Heart left ventricle (tissue), 16 donors: ENCODE results near the gene ADAM23. TPM values are rescaled to one million over a fixed set of nuclear protein-coding genes. Genes with fewer than 3 reads are reported as not detected.

Experiments
- ATAC-seq, 4 donors: fragments of 200-7000 bp; cut with Tn5 transposase; one replicate each; pipeline ENCODE4 v1.9.1; 2020 to 2022; ENCODE audit warnings: moderate library complexity in 4 of 4, mild to moderate bottlenecking in 3 of 4, moderate number of reproducible peaks in 1 of 4
- DNase-seq, 5 donors: peaks; one replicate each; pipeline ENCODE4 v3.0.0-alpha.2; 2020
- H3K27ac ChIP-seq, 12 donors: fragments of 200-600 bp; sonication (generic) in 4 of 12; one replicate each; pipeline versions ENCODE4 v1.5.0 to v1.8.0; 2016 to 2022; ENCODE audit warnings: mild to moderate bottlenecking in 2 of 12
- H3K27me3 ChIP-seq, 9 donors: fragments of 200-600 bp; sonication (generic) in 2 of 9; one replicate each; pipeline versions ENCODE4 v1.5.1 to v1.8.0; 2016 to 2022; ENCODE audit warnings: mild to moderate bottlenecking in 3 of 9
- H3K36me3 ChIP-seq, 9 donors: fragments of 200-600 bp; sonication (generic) in 2 of 9; one replicate each; pipeline versions ENCODE4 v1.5.0 to v1.8.0; 2018 to 2022; ENCODE audit warnings: mild to moderate bottlenecking in 2 of 9
- H3K4me1 ChIP-seq, 12 donors: fragments of 200-600 bp; sonication (generic) in 4 of 12; one replicate each; pipeline versions ENCODE4 v1.5.0 to v1.8.0; 2016 to 2022; ENCODE audit warnings: mild to moderate bottlenecking in 3 of 12
- H3K4me3 ChIP-seq, 12 donors: fragments of 200-600 bp; sonication (generic) in 4 of 12; one replicate each; pipeline versions ENCODE4 v1.5.0 to v1.8.0; 2017 to 2022; ENCODE audit warnings: mild to moderate bottlenecking in 9 of 12, moderate library complexity in 4 of 12
- H3K9me3 ChIP-seq, 12 donors: fragments of 200-600 bp; sonication (generic) in 4 of 12; one replicate each; pipeline versions ENCODE4 v1.5.0 to v1.8.0; 2016 to 2022; ENCODE audit warnings: mild to moderate bottlenecking in 1 of 12
- POLR2A ChIP-seq, 2 donors: fragments of 450-650 bp; IDR thresholded peaks; one replicate each; pipeline ENCODE4 v1.6.1; 2017; ENCODE audit warnings: antibody characterized with exemption in 2 of 2, mild to moderate bottlenecking in 2 of 2, moderate library complexity in 2 of 2
- WGBS, 4 donors: extraction: QIAGEN DNeasy Blood & Tissue Kit in 2 of 4; methylation state at CpG; one replicate each; pipeline versions ENCODE4 v1.1.5 to v1.1.7; 2013 to 2018; 5-methylcytosine and 5-hydroxymethylcytosine counted together
- intact Hi-C, 10 donors: fragments of 100-400 bp; cut with DNase I; formaldehyde crosslinking; loops; one replicate each; pipeline versions ENCODE4 v1.11.1 to v1.14.2; 2022
- polyA plus RNA-seq, 2 donors: library from polyadenylated mRNA; stranded (reverse); fragments of 200-250 nt; gene quantifications; one replicate each; pipeline ENCODE4 v1.2.3, GENCODE V29; 2013
- total RNA-seq, 9 donors: library from RNA; depleted of rRNA in 2 of 9; stranded (reverse); fragments of >200 nt in 2 of 9; fragmentation: NEBNext Ultra II Directional in 3 of 9; extraction: Animal tissue kit (Norgen Biotek cat#: 25700) in 3 of 9; gene quantifications; one replicate each; pipeline versions ENCODE4 v1.1.0 to v1.2.4, GENCODE V29; 2016 to 2023
- TF ChIP-seq, protein P1 (sequence below), 12 donors: fragments of 200-600 bp; sonication (generic) in 4 of 12; IDR thresholded peaks; one replicate each; pipeline versions ENCODE4 v1.5.0 to v1.8.0; 2018 to 2022; ENCODE audit warnings: antibody characterized with exemption in 12 of 12, mild to moderate bottlenecking in 5 of 12
- donor health status: ischemic (EF 13 %, LVEDD 7.1; RV severe dilation, severe dysfunction).
- donor health status: healthy with polysubstance abuse.
- donor health status: DM: no; HTN: yes; CAD: no.
- donor health status: DM: no; HTN: no; CAD: no.
- donor health status: ischemic (EF 25% LVEDD 6.9; RV normal size, moderate dysfunction).
- donor health status: ischemic (EF 25% LVEDD 5.7; RV mildly dilated, moderate dysfunction).
- donor health status: healthy.
- donor health status: DM: yes; HTN: yes; CAD: no.
- donor health status: ischemic (EF 35%, LVEDD 5.7; RV mildly dilated, moderate dysfunction).
- donor health status: nonischemic (EF 11% LVEDD 7.7; RV severe dilation, severe dysfunction).
- donor health status: DM: yes; HTN: yes; CAD: no.
- donor health status: PGD.
- donor health status: ischemic (EF 29% LVEDD 5.4; RV normal size, mild dysfunction).
- donor health status: nonischemic (EF 23%, LVEDD 6.1; RV moderate dilation, normal function).

ADAM23 gene
- total and polyA plus RNA-seq, 11 donors = 18.6 to 87.4 (median 57.9) TPM

GRCh38 chr2:206540757-206541156 is 97.4 kb downstream of the ADAM23 start:
- WGBS, 4 donors = 89 to 91% (median 90%) methylated on average over 4 of the region's 4 CpGs
- no peaks in the 10 kb centered on the region for H3K27me3 ChIP-seq
- intact Hi-C loops = no loop called here
- H3K4me3 ChIP-seq = no peak overlapping the region
- TF ChIP-seq, protein P1, sequence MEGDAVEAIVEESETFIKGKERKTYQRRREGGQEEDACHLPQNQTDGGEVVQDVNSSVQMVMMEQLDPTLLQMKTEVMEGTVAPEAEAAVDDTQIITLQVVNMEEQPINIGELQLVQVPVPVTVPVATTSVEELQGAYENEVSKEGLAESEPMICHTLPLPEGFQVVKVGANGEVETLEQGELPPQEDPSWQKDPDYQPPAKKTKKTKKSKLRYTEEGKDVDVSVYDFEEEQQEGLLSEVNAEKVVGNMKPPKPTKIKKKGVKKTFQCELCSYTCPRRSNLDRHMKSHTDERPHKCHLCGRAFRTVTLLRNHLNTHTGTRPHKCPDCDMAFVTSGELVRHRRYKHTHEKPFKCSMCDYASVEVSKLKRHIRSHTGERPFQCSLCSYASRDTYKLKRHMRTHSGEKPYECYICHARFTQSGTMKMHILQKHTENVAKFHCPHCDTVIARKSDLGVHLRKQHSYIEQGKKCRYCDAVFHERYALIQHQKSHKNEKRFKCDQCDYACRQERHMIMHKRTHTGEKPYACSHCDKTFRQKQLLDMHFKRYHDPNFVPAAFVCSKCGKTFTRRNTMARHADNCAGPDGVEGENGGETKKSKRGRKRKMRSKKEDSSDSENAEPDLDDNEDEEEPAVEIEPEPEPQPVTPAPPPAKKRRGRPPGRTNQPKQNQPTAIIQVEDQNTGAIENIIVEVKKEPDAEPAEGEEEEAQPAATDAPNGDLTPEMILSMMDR (IDR thresholded peaks at IDR 0.05) = no peak
- no peak for TF ChIP-seq POLR2A (IDR thresholded peaks at IDR 0.05)
- no peaks in the 10 kb centered on the region for H3K9me3 ChIP-seq
- ATAC-seq (no peak), DNase-seq (no peak)
- H3K27ac ChIP-seq = no peak overlapping the region
- H3K36me3 ChIP-seq = no peaks in the 10 kb centered on the region
- H3K4me1 ChIP-seq = no peaks in the 10 kb centered on the region

DNA sequence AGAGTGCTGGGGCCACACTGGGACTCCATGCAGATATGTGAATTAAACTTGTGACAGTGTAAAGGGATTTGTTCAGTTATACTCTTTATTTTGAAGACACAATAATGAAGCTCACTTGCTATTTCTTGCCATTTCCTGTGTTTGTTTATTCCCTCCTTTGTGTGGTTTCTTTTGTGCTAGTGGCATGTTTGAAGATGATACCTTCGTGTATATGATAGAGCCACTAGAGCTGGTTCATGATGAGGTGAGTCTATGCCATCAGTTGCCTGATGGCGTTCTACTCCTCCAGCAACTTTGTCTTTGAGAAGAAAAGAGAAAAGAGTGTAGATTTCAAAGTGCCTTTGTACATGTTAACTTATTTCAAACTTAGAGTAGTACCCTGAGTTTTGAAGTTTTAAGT is 99.7 kb downstream of the ADAM23 start:
- ATAC-seq (no peak), DNase-seq (no peak)
- WGBS, 4 donors = 80 to 97% (median 90%) methylated on average over 2 of the region's 2 CpGs
- TF ChIP-seq POLR2A (IDR thresholded peaks at IDR 0.05) = no peak
- TF ChIP-seq, protein P1 (IDR thresholded peaks at IDR 0.05) = no peak
- no peaks in the 10 kb centered on the region for H3K9me3 ChIP-seq
- H3K4me1 ChIP-seq = peaks cover 0 to 5% (median 0%) of the 10 kb centered on the region in 12 donors
- H3K27ac ChIP-seq = no peak overlapping the region
- no peaks in the 10 kb centered on the region for H3K36me3 ChIP-seq
- H3K4me3 ChIP-seq = no peak overlapping the region
- intact Hi-C loops = no loop called here
- no peaks in the 10 kb centered on the region for H3K27me3 ChIP-seq

DNA sequence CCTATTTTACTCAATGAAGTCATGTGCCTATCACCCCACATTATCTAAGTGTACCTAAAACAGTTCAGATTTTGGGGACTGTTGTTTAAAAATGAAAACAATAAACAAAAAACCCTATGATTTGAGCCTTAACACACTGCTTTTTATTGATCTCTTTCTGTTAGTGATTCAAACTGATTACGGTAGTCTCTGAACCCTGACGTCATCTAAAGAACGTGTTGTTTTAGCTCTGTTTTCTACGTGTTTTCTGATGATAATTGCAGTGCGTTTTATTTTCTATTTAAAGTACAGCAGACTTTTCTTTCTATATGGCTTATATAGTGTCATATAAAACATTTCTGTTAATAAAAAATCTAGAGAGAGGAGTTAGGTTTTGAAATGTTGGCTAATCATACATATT is 105.1 kb downstream of the ADAM23 start:
- Histone ChIP-seq H3K36me3 (peaks cover 0 to 13% (median 0%) of the 10 kb centered on the region in 9 donors), H3K27me3 (no peaks in the 10 kb centered on the region), H3K4me3 (no peak overlapping the region), H3K27ac (no peak overlapping the region), H3K9me3 (no peaks in the 10 kb centered on the region), H3K4me1 (peaks cover 0 to 5% (median 0%) of the 10 kb centered on the region in 12 donors)
- intact Hi-C loops = no loop called here
- TF ChIP-seq, protein P1 (IDR thresholded peaks at IDR 0.05) = no peak
- no peak for TF ChIP-seq POLR2A (IDR thresholded peaks at IDR 0.05)
- 90 to 92% (median 91%) methylated on average over 5 of the region's 5 CpGs for WGBS, 4 donors
- DNase-seq = no peak
- ATAC-seq = no peak

DNA sequence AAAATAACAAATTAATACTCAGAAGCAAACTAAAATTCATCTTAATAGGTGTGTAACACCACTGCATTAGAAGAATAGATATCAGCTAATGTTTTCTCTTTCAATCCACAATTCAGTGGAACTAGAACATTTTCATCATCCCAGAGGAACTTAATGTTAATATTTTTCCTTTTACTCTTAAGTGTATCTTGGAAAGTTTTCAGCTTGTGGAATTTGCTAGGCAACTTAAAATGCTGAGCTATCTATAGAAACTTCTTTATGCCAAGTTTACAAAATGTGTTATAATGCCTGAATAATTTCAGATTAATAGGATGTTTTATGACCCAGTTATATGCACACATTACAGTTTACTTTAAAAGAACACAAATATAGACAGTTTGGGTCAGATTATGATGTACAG is 112.4 kb downstream of the ADAM23 start:
- ATAC-seq = no peak
- Histone ChIP-seq H3K4me3 (no peak overlapping the region), H3K9me3 (no peaks in the 10 kb centered on the region), H3K4me1 (no peaks in the 10 kb centered on the region), H3K27me3 (no peaks in the 10 kb centered on the region), H3K27ac (no peak overlapping the region), H3K36me3 (peaks cover 0 to 13% (median 0%) of the 10 kb centered on the region in 9 donors)
- intact Hi-C loops = loop anchor here in 5 of 10 donors (2.0 to 10.0 kb wide), 3 partner anchors 113 to 163 kb away; partner anchors contain the start of gene ADAM23 (in 1 of the 5)
- no peak for DNase-seq
- no peak for TF ChIP-seq POLR2A (IDR thresholded peaks at IDR 0.05)
- TF ChIP-seq, protein P1 (IDR thresholded peaks at IDR 0.05) = no peak
